Measurements from ENCODE around the gene KRT10.
"Not testable (repeated sequence)": the region's sequence is repeated elsewhere in the genome, so short reads cannot be mapped to it uniquely, and the experiment has no call there.

The KRT10 gene

DNA sequence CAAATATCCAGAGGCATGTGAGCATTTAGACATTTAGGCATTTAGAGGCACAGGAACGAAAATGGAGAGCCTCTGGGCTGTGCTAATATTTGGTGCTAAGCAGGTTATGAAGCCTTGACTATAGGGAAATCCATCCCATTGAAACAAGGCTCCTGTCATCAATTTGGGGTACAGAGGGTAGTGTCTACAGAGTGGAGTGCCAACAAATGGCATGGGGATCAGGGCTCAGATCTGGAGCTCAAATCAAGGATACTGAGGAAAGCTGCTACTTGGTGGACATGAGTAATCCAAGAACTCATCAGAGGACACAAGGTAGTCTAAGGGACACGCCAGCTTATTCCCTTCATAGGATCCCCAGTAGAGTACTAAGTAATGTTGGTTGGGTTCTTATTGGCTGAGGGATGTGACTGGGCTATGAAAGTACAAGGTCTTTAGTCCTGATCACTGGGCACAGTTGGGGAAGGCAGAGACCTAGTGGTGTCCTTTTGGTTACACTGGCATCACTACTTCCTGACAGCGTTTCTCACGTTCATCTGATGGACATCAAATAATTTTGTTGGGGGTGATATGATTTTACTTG, 5.2 kb downstream of the KRT10 start:
- Histone ChIP-seq H2BK120ac (ENCODE audit: low read depth, low read length) (no peak overlapping the region), H3K14ac (ENCODE audit: low read length) (no peak overlapping the region), H3K18ac (ENCODE audit: low read length) (no peak overlapping the region), H4K91ac (ENCODE audit: low read depth, low read length, poor library complexity) (no peak overlapping the region), H3K4me3 (ENCODE audit: low read length in 2 of 2) (peak overlapping the region in 1 of 2 donors; percentile 45), H3K9me3 (replicated peaks in 1 of 2; ENCODE audit: control insufficient read depth in 2 of 2, insufficient read depth in 1 of 2, low read depth in 1 of 2, low read length in 2 of 2) (no peaks in the 10 kb centered on the region), H3K36me3 (replicated peaks in 1 of 2; ENCODE audit: control insufficient read depth in 2 of 2, insufficient read depth in 2 of 2, low read length in 2 of 2) (peaks cover 4 to 14% of the 10 kb centered on the region in 2 donors), H3K4me1 (ENCODE audit: control insufficient read depth in 2 of 2, insufficient read depth in 1 of 2, low read depth in 1 of 2, low read length in 2 of 2) (peaks cover 0 to 2% of the 10 kb centered on the region in 2 donors), H2BK12ac (ENCODE audit: low read length) (no peak overlapping the region), H2BK5ac (ENCODE audit: low read length) (no peak overlapping the region), H2AK5ac (ENCODE audit: low read depth, low read length) (no peak overlapping the region), H2BK15ac (ENCODE audit: low read length) (no peak overlapping the region), H3K4me2 (ENCODE audit: insufficient read depth, low read length, poor library complexity, severe bottlenecking) (no peak overlapping the region), H2AFZ (ENCODE audit: low read length) (no peak overlapping the region), H3K27me3 (ENCODE audit: control insufficient read depth in 3 of 3, insufficient read depth in 3 of 3, low read depth in 1 of 3, low read length in 3 of 3) (no peaks in the 10 kb centered on the region), H3K23ac (ENCODE audit: low read depth, low read length, poor library complexity) (no peak overlapping the region), H3K9ac (ENCODE audit: low read depth, low read length, poor library complexity) (no peak overlapping the region), H3K27ac (replicated peaks; ENCODE audit: low read length) (no peak overlapping the region), H3K4ac (ENCODE audit: low read length) (no peak overlapping the region), H3K79me1 (ENCODE audit: low read depth, low read length) (no peaks in the 10 kb centered on the region), H4K8ac (ENCODE audit: low read depth, low read length) (no peak overlapping the region)
- WGBS, 2 donors (ENCODE audit: extremely low coverage in 2 of 2, insufficient read length in 2 of 2, insufficient replicate concordance in 1 of 2): no CpG with 5 or more reads among the region's 4 CpGs
- no peak for DNase-seq (ENCODE audit: low spot score)

DNA sequence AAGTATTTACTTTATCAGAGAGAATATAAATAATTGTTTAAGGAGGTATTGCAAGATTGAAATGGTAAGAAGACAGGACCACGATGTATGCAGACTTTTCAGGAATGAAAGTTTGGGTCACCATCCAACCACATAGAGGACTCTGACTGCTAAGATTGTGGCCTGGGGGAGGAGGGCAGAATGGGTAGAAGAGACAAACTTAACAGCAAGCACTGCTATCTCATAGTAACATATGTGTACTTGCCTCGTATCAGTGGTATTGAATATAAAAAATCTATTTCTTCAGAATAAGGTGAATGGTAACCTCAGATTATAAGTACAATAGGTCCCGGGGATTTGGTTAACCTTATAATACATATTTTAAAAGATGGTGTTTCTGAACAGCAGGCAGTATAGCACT, 5.8 kb downstream of the KRT10 start:
- H3K4me3 ChIP-seq (ENCODE audit: low read length in 2 of 2): no peak overlapping the region
- no peak overlapping the region for H2BK5ac ChIP-seq (ENCODE audit: low read length)

DNA sequence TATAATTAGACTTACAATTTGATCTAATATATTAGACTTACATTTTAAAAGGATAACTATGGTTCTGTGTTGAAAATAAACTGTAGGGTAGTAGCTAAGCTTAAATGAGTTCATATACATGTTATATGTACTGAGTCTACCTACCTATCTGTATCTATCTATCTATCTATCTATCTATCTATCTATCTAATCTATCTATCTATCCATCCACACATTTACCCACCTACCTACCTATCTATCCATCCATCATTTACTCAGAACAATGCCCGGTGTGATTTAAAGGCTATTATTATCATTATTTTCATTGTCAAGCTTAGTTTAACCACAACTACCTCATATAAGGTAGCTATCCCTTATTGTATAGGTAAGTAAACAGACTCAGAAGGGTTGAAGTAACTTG, 7.0 kb downstream of the KRT10 start:
- Histone ChIP-seq H3K79me1 (ENCODE audit: low read depth, low read length) (no peaks in the 10 kb centered on the region), H2AK5ac (ENCODE audit: low read depth, low read length) (no peak overlapping the region), H3K4ac (ENCODE audit: low read length) (no peak overlapping the region), H3K4me2 (ENCODE audit: insufficient read depth, low read length, poor library complexity, severe bottlenecking) (no peak overlapping the region), H3K27ac (replicated peaks; ENCODE audit: low read length) (no peak overlapping the region), H3K4me1 (ENCODE audit: control insufficient read depth in 2 of 2, insufficient read depth in 1 of 2, low read depth in 1 of 2, low read length in 2 of 2) (peaks cover 0 to 2% of the 10 kb centered on the region in 2 donors), H3K27me3 (ENCODE audit: control insufficient read depth in 3 of 3, insufficient read depth in 3 of 3, low read depth in 1 of 3, low read length in 3 of 3) (peaks cover 0 to 2% (median 0%) of the 10 kb centered on the region in 3 experiments), H3K18ac (ENCODE audit: low read length) (no peak overlapping the region), H3K9ac (ENCODE audit: low read depth, low read length, poor library complexity) (no peak overlapping the region), H3K9me3 (replicated peaks in 1 of 2; ENCODE audit: control insufficient read depth in 2 of 2, insufficient read depth in 1 of 2, low read depth in 1 of 2, low read length in 2 of 2) (no peaks in the 10 kb centered on the region), H2BK5ac (ENCODE audit: low read length) (no peak overlapping the region), H2BK15ac (ENCODE audit: low read length) (no peak overlapping the region), H4K91ac (ENCODE audit: low read depth, low read length, poor library complexity) (no peak overlapping the region), H3K4me3 (ENCODE audit: low read length in 2 of 2) (no peak overlapping the region), H2BK120ac (ENCODE audit: low read depth, low read length) (no peak overlapping the region), H2AFZ (ENCODE audit: low read length) (no peak overlapping the region), H3K36me3 (replicated peaks in 1 of 2; ENCODE audit: control insufficient read depth in 2 of 2, insufficient read depth in 2 of 2, low read length in 2 of 2) (peaks cover 4 to 14% of the 10 kb centered on the region in 2 donors), H4K8ac (ENCODE audit: low read depth, low read length) (no peak overlapping the region), H3K14ac (ENCODE audit: low read length) (no peak overlapping the region), H2BK12ac (ENCODE audit: low read length) (no peak overlapping the region), H3K23ac (ENCODE audit: low read depth, low read length, poor library complexity) (no peak overlapping the region)
- DNase-seq (ENCODE audit: low spot score): no peak
- WGBS, 2 donors (ENCODE audit: extremely low coverage in 2 of 2, insufficient read length in 2 of 2, insufficient replicate concordance in 1 of 2): no CpG with 5 or more reads among the region's 1 CpG

More for the DNA sequence above, 5.8 kb downstream of the KRT10 start:
- Histone ChIP-seq H2BK120ac (ENCODE audit: low read depth, low read length) (no peak overlapping the region), H3K14ac (ENCODE audit: low read length) (no peak overlapping the region), H3K27me3 (ENCODE audit: control insufficient read depth in 3 of 3, insufficient read depth in 3 of 3, low read depth in 1 of 3, low read length in 3 of 3) (no peaks in the 10 kb centered on the region), H2AFZ (ENCODE audit: low read length) (no peak overlapping the region), H3K4me2 (ENCODE audit: insufficient read depth, low read length, poor library complexity, severe bottlenecking) (no peak overlapping the region), H4K91ac (ENCODE audit: low read depth, low read length, poor library complexity) (no peak overlapping the region), H3K4me1 (ENCODE audit: control insufficient read depth in 2 of 2, insufficient read depth in 1 of 2, low read depth in 1 of 2, low read length in 2 of 2) (peaks cover 0 to 2% of the 10 kb centered on the region in 2 donors), H3K23ac (ENCODE audit: low read depth, low read length, poor library complexity) (no peak overlapping the region), H3K27ac (replicated peaks; ENCODE audit: low read length) (no peak overlapping the region), H2AK5ac (ENCODE audit: low read depth, low read length) (no peak overlapping the region), H3K18ac (ENCODE audit: low read length) (no peak overlapping the region), H2BK15ac (ENCODE audit: low read length) (no peak overlapping the region), H4K8ac (ENCODE audit: low read depth, low read length) (no peak overlapping the region), H3K9me3 (replicated peaks in 1 of 2; ENCODE audit: control insufficient read depth in 2 of 2, insufficient read depth in 1 of 2, low read depth in 1 of 2, low read length in 2 of 2) (no peaks in the 10 kb centered on the region), H3K4ac (ENCODE audit: low read length) (no peak overlapping the region), H3K36me3 (replicated peaks in 1 of 2; ENCODE audit: control insufficient read depth in 2 of 2, insufficient read depth in 2 of 2, low read length in 2 of 2) (peaks cover 4 to 14% of the 10 kb centered on the region in 2 donors), H2BK12ac (ENCODE audit: low read length) (no peak overlapping the region), H3K79me1 (ENCODE audit: low read depth, low read length) (no peaks in the 10 kb centered on the region), H3K9ac (ENCODE audit: low read depth, low read length, poor library complexity) (no peak overlapping the region)
- no peak for DNase-seq (ENCODE audit: low spot score)
- WGBS, 2 donors (ENCODE audit: extremely low coverage in 2 of 2, insufficient read length in 2 of 2, insufficient replicate concordance in 1 of 2): no CpG with 5 or more reads among the region's 3 CpGs

DNA sequence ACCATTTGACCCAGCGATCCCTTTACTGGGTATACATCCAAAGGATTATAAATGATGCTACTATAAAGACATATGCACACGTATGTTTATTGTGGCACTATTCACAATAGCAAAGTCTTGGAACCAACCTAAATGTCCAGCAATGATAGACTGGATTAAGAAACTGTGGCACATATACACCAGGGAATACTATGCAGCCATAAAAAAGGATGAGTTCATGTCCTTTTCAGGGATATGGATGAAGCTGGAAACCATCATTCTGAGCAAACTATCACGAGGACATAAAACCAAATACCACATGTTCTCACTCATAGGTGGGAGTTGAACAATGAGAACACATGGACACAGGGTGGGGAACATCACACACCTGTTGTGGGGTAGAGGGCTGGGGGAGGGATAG, 7.8 kb downstream of the KRT10 start:
- H2AFZ ChIP-seq (ENCODE audit: low read length); H2BK12ac ChIP-seq (ENCODE audit: low read length); H2BK15ac ChIP-seq (ENCODE audit: low read length); H2BK120ac ChIP-seq (ENCODE audit: low read depth, low read length); H3K4me2 ChIP-seq (ENCODE audit: insufficient read depth, low read length, poor library complexity, severe bottlenecking); H3K18ac ChIP-seq (ENCODE audit: low read length); H3K79me1 ChIP-seq (ENCODE audit: low read depth, low read length); DNase-seq (ENCODE audit: low spot score); H3K4me1 ChIP-seq (ENCODE audit: control insufficient read depth in 2 of 2, insufficient read depth in 1 of 2, low read depth in 1 of 2, low read length in 2 of 2); H3K14ac ChIP-seq (ENCODE audit: low read length); H2AK5ac ChIP-seq (ENCODE audit: low read depth, low read length); H3K9me3 ChIP-seq (replicated peaks in 1 of 2; ENCODE audit: control insufficient read depth in 2 of 2, insufficient read depth in 1 of 2, low read depth in 1 of 2, low read length in 2 of 2); H3K4me3 ChIP-seq (ENCODE audit: low read length in 2 of 2); H3K4ac ChIP-seq (ENCODE audit: low read length); H4K8ac ChIP-seq (ENCODE audit: low read depth, low read length); H3K23ac ChIP-seq (ENCODE audit: low read depth, low read length, poor library complexity); H3K27ac ChIP-seq (replicated peaks; ENCODE audit: low read length); H3K9ac ChIP-seq (ENCODE audit: low read depth, low read length, poor library complexity); H3K27me3 ChIP-seq (ENCODE audit: control insufficient read depth in 3 of 3, insufficient read depth in 3 of 3, low read depth in 1 of 3, low read length in 3 of 3); H4K91ac ChIP-seq (ENCODE audit: low read depth, low read length, poor library complexity); H2BK5ac ChIP-seq (ENCODE audit: low read length): not testable (repeated sequence)
- no CpG with 5 or more reads among the region's 3 CpGs for WGBS, 2 donors (ENCODE audit: extremely low coverage in 2 of 2, insufficient read length in 2 of 2, insufficient replicate concordance in 1 of 2)
- peaks cover 4 to 14% of the 10 kb centered on the region in 2 donors for H3K36me3 ChIP-seq (replicated peaks in 1 of 2; ENCODE audit: control insufficient read depth in 2 of 2, insufficient read depth in 2 of 2, low read length in 2 of 2)

Measured in neuronal stem cell (in vitro differentiated cells).